ENCODE data around the gene CLIP3.
"Not testable (repeated sequence)": the region's sequence is repeated elsewhere in the genome, so short reads cannot be mapped to it uniquely, and the experiment has no call there.

DNA sequence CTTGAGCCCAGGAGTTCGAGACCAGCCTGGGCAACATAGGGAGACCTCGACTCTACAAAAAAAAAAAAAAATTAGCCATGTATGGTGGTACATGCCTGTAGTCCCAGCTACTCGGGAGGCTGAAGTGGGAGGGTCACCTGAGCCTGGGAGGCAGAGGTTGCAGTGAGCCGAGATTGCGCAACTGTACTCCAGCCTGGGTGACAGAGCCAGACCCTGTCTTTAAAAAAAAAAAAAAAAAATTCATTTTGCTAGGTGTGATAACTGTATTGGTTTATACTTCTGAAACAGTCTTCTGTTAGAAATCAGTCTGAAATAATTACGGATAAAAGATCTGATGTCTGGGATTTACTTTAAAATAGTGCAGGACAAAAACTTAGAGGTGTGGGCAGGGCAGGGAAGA lies 8.4 kb upstream of the CLIP3 start:
- TF ChIP-seq, protein P1, sequence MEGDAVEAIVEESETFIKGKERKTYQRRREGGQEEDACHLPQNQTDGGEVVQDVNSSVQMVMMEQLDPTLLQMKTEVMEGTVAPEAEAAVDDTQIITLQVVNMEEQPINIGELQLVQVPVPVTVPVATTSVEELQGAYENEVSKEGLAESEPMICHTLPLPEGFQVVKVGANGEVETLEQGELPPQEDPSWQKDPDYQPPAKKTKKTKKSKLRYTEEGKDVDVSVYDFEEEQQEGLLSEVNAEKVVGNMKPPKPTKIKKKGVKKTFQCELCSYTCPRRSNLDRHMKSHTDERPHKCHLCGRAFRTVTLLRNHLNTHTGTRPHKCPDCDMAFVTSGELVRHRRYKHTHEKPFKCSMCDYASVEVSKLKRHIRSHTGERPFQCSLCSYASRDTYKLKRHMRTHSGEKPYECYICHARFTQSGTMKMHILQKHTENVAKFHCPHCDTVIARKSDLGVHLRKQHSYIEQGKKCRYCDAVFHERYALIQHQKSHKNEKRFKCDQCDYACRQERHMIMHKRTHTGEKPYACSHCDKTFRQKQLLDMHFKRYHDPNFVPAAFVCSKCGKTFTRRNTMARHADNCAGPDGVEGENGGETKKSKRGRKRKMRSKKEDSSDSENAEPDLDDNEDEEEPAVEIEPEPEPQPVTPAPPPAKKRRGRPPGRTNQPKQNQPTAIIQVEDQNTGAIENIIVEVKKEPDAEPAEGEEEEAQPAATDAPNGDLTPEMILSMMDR (IDR thresholded peaks at IDR 0.05) = not testable (repeated sequence)
- TF ChIP-seq POLR2A, POLR2AphosphoS5 (IDR thresholded peaks at IDR 0.05): not testable (repeated sequence)

Measured in breast epithelium (tissue), 3 donors.